ENCODE results near the gene BICC1. TPM values are rescaled to one million over a fixed set of nuclear protein-coding genes. Genes with fewer than 3 reads are reported as not detected.

Gene BICC1
- total RNA-seq, 1 experiment from 2014 or later, result 118 TPM

GRCh38 chr10:58653139-58653538 lies 140.5 kb downstream of the BICC1 start:
- TF ChIP-seq CTCF (IDR thresholded peaks at IDR 0.05; ENCODE audit: insufficient read depth in 1 of 2, low read depth in 1 of 2, low read length in 1 of 2, severe bottlenecking in 1 of 2, unreplicated experiment in 1 of 2), result no peak
- Histone ChIP-seq H3K27me3 (replicated peaks; ENCODE audit: control insufficient read depth, insufficient read depth, low read length) (no peaks in the 10 kb centered on the region), H3K4me3 (ENCODE audit: low read depth, low read length) (no peak overlapping the region), H3K36me3 (ENCODE audit: control insufficient read depth, insufficient read depth, low read length) (0 out of 2 replicates have a peak, but pooled peaks cover 2% of the 10 kb centered on the region), H3K9me3 (no peaks in the 10 kb centered on the region), H3K4me1 (no peaks in the 10 kb centered on the region)
- Mint-ChIP-seq H3K4me3 (ENCODE audit: unreplicated experiment) (no peak overlapping the region), H3K9me3 (ENCODE audit: unreplicated experiment) (no peaks in the 10 kb centered on the region), H3K27me3 (ENCODE audit: insufficient read depth, unreplicated experiment) (no peaks in the 10 kb centered on the region), H3K36me3 (ENCODE audit: insufficient read depth, unreplicated experiment) (peaks cover 41% of the 10 kb centered on the region), H3K27ac (ENCODE audit: unreplicated experiment) (no peak overlapping the region), H3K4me1 (ENCODE audit: low read depth, unreplicated experiment) (peaks cover 8% of the 10 kb centered on the region)
- ChIA-PET POLR2A (interaction anchor here (0.6 kb wide), 1 partner anchor 8 kb away, joined by 3 read pairs; no protein-coding TSS in a partner anchor), CTCF (interaction anchor here (0.6 kb wide), 1 partner anchor 361 kb away, joined by 3 read pairs; no protein-coding TSS in a partner anchor)
- intact Hi-C loops (cut with micrococcal nuclease; ENCODE audit: unreplicated experiment), result no loop called here
- no peak for DNase-seq
- no TSS peak for BruUV-seq (replicated peaks)

- H3K27ac Mint-ChIP-seq (ENCODE audit: unreplicated experiment), result no peak overlapping the region
- H3K27me3 Mint-ChIP-seq (ENCODE audit: insufficient read depth, unreplicated experiment), result no peaks in the 10 kb centered on the region
- no peak overlapping the region for H3K4me3 Mint-ChIP-seq (ENCODE audit: unreplicated experiment)
- ChIA-PET POLR2A (interaction anchor here (0.6 kb wide), 1 partner anchor 213 kb away, joined by 4 read pairs; no protein-coding TSS in a partner anchor), CTCF (no interaction called here)
- peaks cover 22% of the 10 kb centered on the region for H3K9me3 ChIP-seq
- no peak for TF ChIP-seq CTCF (IDR thresholded peaks at IDR 0.05; ENCODE audit: insufficient read depth in 1 of 2, low read depth in 1 of 2, low read length in 1 of 2, severe bottlenecking in 1 of 2, unreplicated experiment in 1 of 2)
- peaks cover 9% of the 10 kb centered on the region for H3K4me1 ChIP-seq
- no TSS peak for BruUV-seq (replicated peaks)
- intact Hi-C loops (cut with micrococcal nuclease; ENCODE audit: unreplicated experiment), result no loop called here
- no peak overlapping the region for H3K4me3 ChIP-seq (ENCODE audit: low read depth, low read length)
- DNase-seq, result no peak
- 0 out of 2 replicates have a peak, but pooled peaks cover 2% of the 10 kb centered on the region for H3K36me3 ChIP-seq (ENCODE audit: control insufficient read depth, insufficient read depth, low read length)
- H3K4me1 Mint-ChIP-seq (ENCODE audit: low read depth, unreplicated experiment), result no peaks in the 10 kb centered on the region
- H3K36me3 Mint-ChIP-seq (ENCODE audit: insufficient read depth, unreplicated experiment), result peaks cover 49% of the 10 kb centered on the region
- no peaks in the 10 kb centered on the region for H3K27me3 ChIP-seq (replicated peaks; ENCODE audit: control insufficient read depth, insufficient read depth, low read length)
- H3K9me3 Mint-ChIP-seq (ENCODE audit: unreplicated experiment), result peaks cover 35% of the 10 kb centered on the region
These were observed 148.0 kb downstream of the BICC1 start for GRCh38 chr10:58660575-58661255.

GRCh38 chr10:58661336-58661735 lies 148.7 kb downstream of the BICC1 start:
- DNase-seq, result no peak
- no peak for TF ChIP-seq CTCF (IDR thresholded peaks at IDR 0.05; ENCODE audit: insufficient read depth in 1 of 2, low read depth in 1 of 2, low read length in 1 of 2, severe bottlenecking in 1 of 2, unreplicated experiment in 1 of 2)
- H3K4me1 Mint-ChIP-seq (ENCODE audit: low read depth, unreplicated experiment), result no peaks in the 10 kb centered on the region
- Histone ChIP-seq H3K4me3 (ENCODE audit: low read depth, low read length) (no peak overlapping the region), H3K27me3 (replicated peaks; ENCODE audit: control insufficient read depth, insufficient read depth, low read length) (no peaks in the 10 kb centered on the region), H3K4me1 (peaks cover 9% of the 10 kb centered on the region), H3K9me3 (peaks cover 22% of the 10 kb centered on the region), H3K36me3 (ENCODE audit: control insufficient read depth, insufficient read depth, low read length) (0 out of 2 replicates have a peak, but pooled peaks cover 2% of the 10 kb centered on the region)
- H3K36me3 Mint-ChIP-seq (ENCODE audit: insufficient read depth, unreplicated experiment), result peaks cover 49% of the 10 kb centered on the region
- no TSS peak for BruUV-seq (replicated peaks)
- no peak overlapping the region for H3K4me3 Mint-ChIP-seq (ENCODE audit: unreplicated experiment)
- peaks cover 36% of the 10 kb centered on the region for H3K9me3 Mint-ChIP-seq (ENCODE audit: unreplicated experiment)
- H3K27me3 Mint-ChIP-seq (ENCODE audit: insufficient read depth, unreplicated experiment), result no peaks in the 10 kb centered on the region
- ChIA-PET CTCF (no interaction called here), POLR2A (no interaction called here)
- H3K27ac Mint-ChIP-seq (ENCODE audit: unreplicated experiment), result no peak overlapping the region
- intact Hi-C loops (cut with micrococcal nuclease; ENCODE audit: unreplicated experiment), result no loop called here
